H1 (cell line): ENCODE measurements around the gene ATP13A3. TPM values are rescaled to one million over a fixed set of nuclear protein-coding genes. Genes with fewer than 3 reads are reported as not detected.

Experiments used
- CTCF ChIA-PET: fragments of 300-600 bp; sonication (Branson Sonifier 250); formaldehyde crosslinking; loops from one replicate; lab custom pipeline; 2021; ENCODE audit not compliant: partially characterized antibody; lab: Charles Lee
- POLR2A ChIA-PET: fragments of 300-600 bp; sonication (Branson Sonifier 250); formaldehyde crosslinking; loops from one replicate; lab custom pipeline; 2021; ENCODE audit warnings: inconsistent platforms; ENCODE audit not compliant: partially characterized antibody; lab: Charles Lee
- DNase-seq, 2 experiments: peaks; one replicate each; pipeline versions ENCODE4 v3.0.0 to v3.0.0-alpha.2; 2010 to 2022; ENCODE audit warnings: low spot score in 2 of 2, low read depth in 1 of 2, mixed read lengths in 1 of 2
- FAIRE-seq: peaks from 2 replicates; lab custom pipeline; 2011; peaks lifted over from hg19 to GRCh38; lab: Jason Lieb, UNC
- H2AFZ ChIP-seq: 2 replicates; pipeline ENCODE4 v1.8.1; 2012; ENCODE audit warnings: low read length, inconsistent platforms
- H2AK5ac ChIP-seq: 2 replicates; pipeline ENCODE4 v1.6.1; 2013; ENCODE audit warnings: low read depth, low read length
- H2BK120ac ChIP-seq: replicated peaks from 2 replicates; pipeline ENCODE3; 2013; ENCODE audit warnings: low read depth, low read length, inconsistent platforms
- H2BK12ac ChIP-seq: 2 replicates; pipeline ENCODE4 v1.6.1; 2013; ENCODE audit warnings: low read depth, low read length
- H2BK15ac ChIP-seq: 2 replicates; pipeline ENCODE4 v1.6.1; 2013; ENCODE audit warnings: low read length
- H2BK20ac ChIP-seq: 2 replicates; pipeline ENCODE4 v1.6.1; 2013; ENCODE audit warnings: low read length
- H2BK5ac ChIP-seq: 2 replicates; pipeline ENCODE4 v1.6.1; 2013; ENCODE audit warnings: low read depth, low read length
- H3K14ac ChIP-seq: 2 replicates; pipeline ENCODE4 v1.6.1; 2013; ENCODE audit warnings: inconsistent platforms; ENCODE audit not compliant: insufficient read length
- H3K18ac ChIP-seq: 2 replicates; pipeline ENCODE4 v1.6.1; 2013; ENCODE audit warnings: low read length; ENCODE audit errors: extremely low read depth
- H3K23ac ChIP-seq: 2 replicates; pipeline ENCODE4 v1.6.1; 2013; ENCODE audit warnings: inconsistent platforms; ENCODE audit not compliant: insufficient read length
- H3K23me2 ChIP-seq: 2 replicates; pipeline ENCODE4 v1.6.1; 2013; ENCODE audit warnings: low read depth, low read length
- H3K27ac ChIP-seq: 2 replicates; pipeline ENCODE4 v1.6.1; 2011; ENCODE audit warnings: low read depth, low read length, inconsistent platforms
- H3K27me3 ChIP-seq, 4 experiments: replicated peaks in 1 of 4; 1 replicate in 1 of 4; 2 replicates in 3 of 4; pipeline versions ENCODE4 v1.6.1 to v1.8.1; 2011 to 2013; ENCODE audit warnings: low read length in 3 of 4, mild to moderate bottlenecking in 3 of 4, inconsistent platforms in 2 of 4, mixed read lengths in 2 of 4, moderate library complexity in 1 of 4; ENCODE audit not compliant: control insufficient read depth in 3 of 4, insufficient read depth in 3 of 4; ENCODE audit errors: extremely low read depth in 1 of 4
- H3K36me3 ChIP-seq, 4 experiments: 2 replicates each; pipeline versions ENCODE4 v1.6.1 to v1.8.1; 2011 to 2013; ENCODE audit warnings: mild to moderate bottlenecking in 4 of 4, low read length in 3 of 4, moderate library complexity in 2 of 4, control low read depth in 1 of 4, inconsistent platforms in 1 of 4; ENCODE audit not compliant: insufficient read depth in 4 of 4, control insufficient read depth in 2 of 4
- H3K4ac ChIP-seq: replicated peaks from 2 replicates; pipeline ENCODE3; 2013; ENCODE audit warnings: low read length, low read depth, mixed read lengths, inconsistent platforms; ENCODE audit not compliant: insufficient read length
- H3K4me1 ChIP-seq, 4 experiments: replicated peaks in 1 of 4; 1 replicate in 1 of 4; 2 replicates in 3 of 4; pipeline versions ENCODE4 v1.6.1 to v1.8.1; 2011 to 2013; ENCODE audit warnings: low read length in 3 of 4, inconsistent platforms in 2 of 4, mixed read lengths in 1 of 4; ENCODE audit not compliant: insufficient read depth in 4 of 4, control insufficient read depth in 3 of 4
- H3K4me2 ChIP-seq, 2 experiments: 2 replicates each; pipeline versions ENCODE4 v1.6.1 to v1.8.1; 2011 to 2013; ENCODE audit warnings: low read depth in 2 of 2, low read length in 2 of 2, control low read depth in 1 of 2, inconsistent platforms in 1 of 2, mild to moderate bottlenecking in 1 of 2; ENCODE audit not compliant: insufficient read depth in 1 of 2
- H3K4me3 ChIP-seq, 4 experiments: fragments of 200-600, 300-600 bp in 1 of 4; sonication (generic), shearing (Covaris generic), sonication (Bioruptor Twin) in 1 of 4; 2 replicates each; pipeline versions ENCODE4 v1.5.1 to v1.8.1; 2011 to 2016; ENCODE audit warnings: low read length in 4 of 4, low read depth in 3 of 4, control low read depth in 2 of 4, inconsistent platforms in 2 of 4, mild to moderate bottlenecking in 2 of 4, mixed read lengths in 1 of 4, moderate library complexity in 1 of 4; ENCODE audit not compliant: insufficient read depth in 2 of 4; ENCODE audit errors: extremely low read depth in 1 of 4
- H3K56ac ChIP-seq: replicated peaks from 2 replicates; pipeline ENCODE3; 2013; ENCODE audit warnings: low read depth, mild to moderate bottlenecking, mixed read lengths, low read length, inconsistent platforms; ENCODE audit not compliant: insufficient read length
- H3K79me1 ChIP-seq: 2 replicates; pipeline ENCODE4 v1.6.1; 2013; ENCODE audit warnings: low read depth, low read length, control low read depth
- H3K79me2 ChIP-seq, 2 experiments: 2 replicates each; pipeline versions ENCODE4 v1.6.1 to v1.8.1; 2012 to 2013; ENCODE audit warnings: low read length in 2 of 2, mild to moderate bottlenecking in 2 of 2, inconsistent platforms in 1 of 2; ENCODE audit not compliant: insufficient read depth in 2 of 2, control insufficient read depth in 1 of 2
- H3K9ac ChIP-seq, 4 experiments: replicated peaks in 1 of 4; 1 replicate in 1 of 4; 2 replicates in 3 of 4; pipeline versions ENCODE4 v1.6.1 to v1.8.1; 2011 to 2013; ENCODE audit warnings: low read depth in 3 of 4, low read length in 3 of 4, control low read depth in 2 of 4, mild to moderate bottlenecking in 2 of 4, moderate library complexity in 2 of 4, inconsistent platforms in 1 of 4; ENCODE audit errors: extremely low read depth in 1 of 4
- H3K9me3 ChIP-seq, 2 experiments: 2 replicates each; pipeline versions ENCODE4 v1.6.1 to v1.8.1; 2012 to 2013; ENCODE audit warnings: mild to moderate bottlenecking in 2 of 2, moderate library complexity in 2 of 2, control low read depth in 1 of 2, inconsistent platforms in 1 of 2, low read depth in 1 of 2, low read length in 1 of 2, mixed read lengths in 1 of 2; ENCODE audit not compliant: insufficient read depth in 2 of 2
- H4K20me1 ChIP-seq, 2 experiments: replicated peaks in 1 of 2; 2 replicates each; pipeline versions ENCODE3 to v1.8.1; 2011 to 2013; ENCODE audit warnings: inconsistent platforms in 2 of 2, low read length in 2 of 2, mild to moderate bottlenecking in 1 of 2; ENCODE audit not compliant: insufficient read depth in 2 of 2, control insufficient read depth in 1 of 2
- H4K5ac ChIP-seq: 2 replicates; pipeline ENCODE4 v1.6.1; 2013; ENCODE audit warnings: low read length, low read depth, mixed read lengths, inconsistent platforms; ENCODE audit not compliant: insufficient read length
- H4K8ac ChIP-seq: 2 replicates; pipeline ENCODE4 v1.8.0; 2013; ENCODE audit warnings: mild to moderate bottlenecking, moderate library complexity, low read length, inconsistent platforms; ENCODE audit not compliant: insufficient read depth; ENCODE audit errors: extremely low read depth
- H4K91ac ChIP-seq: replicated peaks from 2 replicates; pipeline ENCODE3; 2013; ENCODE audit warnings: low read length, mixed read lengths, inconsistent platforms; ENCODE audit not compliant: insufficient read length
- EZH2 ChIP-seq: fragments of 200-600 bp; sonication (generic); IDR thresholded peaks from 2 replicates; pipeline ENCODE4 v1.7.1; 2012; ENCODE audit warnings: low read depth, mild to moderate bottlenecking, moderate library complexity, low read length, inconsistent platforms; ENCODE audit not compliant: severe bottlenecking
- FOSL1 ChIP-seq: IDR thresholded peaks from 2 replicates; pipeline ENCODE4 v1.6.1; 2011; ENCODE audit warnings: mild to moderate bottlenecking, low read depth, low read length, moderate library complexity; ENCODE audit not compliant: insufficient read depth
- HDAC2 ChIP-seq, 2 experiments: fragments of 300-600 bp in 1 of 2; sonication (generic) in 1 of 2; IDR thresholded peaks; 2 replicates each; pipeline ENCODE4 v1.6.1; 2011 to 2012; ENCODE audit warnings: low read depth in 2 of 2, low read length in 2 of 2, mild to moderate bottlenecking in 2 of 2, moderate library complexity in 2 of 2, borderline replicate concordance in 1 of 2, inconsistent platforms in 1 of 2
- RXRA ChIP-seq: IDR thresholded peaks from 2 replicates; pipeline ENCODE4 v1.6.1; 2011; ENCODE audit warnings: low read depth, mild to moderate bottlenecking, low read length, moderate library complexity; ENCODE audit not compliant: insufficient read depth
- SIX5 ChIP-seq: IDR thresholded peaks from 2 replicates; pipeline ENCODE4 v1.6.1; 2011; ENCODE audit warnings: mild to moderate bottlenecking, low read depth, low read length
- SP4 ChIP-seq: IDR thresholded peaks from 2 replicates; pipeline ENCODE4 v1.6.1; 2012; ENCODE audit warnings: low read length, inconsistent platforms
- TAF7 ChIP-seq: optimal IDR thresholded peaks from 2 replicates; pipeline ENCODE3; 2011; ENCODE audit warnings: low read depth, mild to moderate bottlenecking, inconsistent platforms, low read length, moderate library complexity, borderline replicate concordance
- WGBS, 2 experiments: shearing (Covaris generic) in 1 of 2; methylation state at CpG; one replicate each; pipeline versions ENCODE4 v1.1.6 to v1.1.7; 2013 to 2015; ENCODE audit warnings: low lambda C conversion rate in 2 of 2, mixed read lengths in 2 of 2, inconsistent platforms in 1 of 2, low coverage in 1 of 2, missing lambda C conversion rate in 1 of 2; ENCODE audit not compliant: insufficient replicate concordance in 2 of 2, insufficient coverage in 1 of 2, insufficient read length in 1 of 2; ENCODE audit errors: extremely low coverage in 1 of 2, missing lambda C conversion rate in 1 of 2; 5-methylcytosine and 5-hydroxymethylcytosine counted together
- polyA plus RNA-seq, 7 experiments: library from polyadenylated mRNA; depleted of rRNA in 3 of 7; stranded (reverse) in 5 of 7; unstranded in 2 of 7; fragments of >200 nt in 5 of 7; fragments of 200-250 nt in 2 of 7; gene quantifications; 1 replicate in 5 of 7; 2 replicates in 1 of 7; 4 replicates in 1 of 7; pipeline versions ENCODE4 v1.2.1 to v1.2.3, GENCODE V29; 2011 to 2013; ENCODE audit warnings: missing spikeins in 2 of 7, mixed read lengths in 2 of 7
- total RNA-seq: library from RNA; stranded (reverse); fragmentation: NEBNext Ultra II Directional; extraction: Animal tissue kit (Norgen Biotek cat#: 25700); gene quantifications from 2 replicates; pipeline ENCODE4 v1.2.1, GENCODE V29; 2021

ATP13A3 gene
- total and polyA plus RNA-seq, 2 of the 8 experiments (the other 6 are each of a cell fraction or from before 2014, with no cell fraction given) = 18.6 to 92.2 TPM

DNA sequence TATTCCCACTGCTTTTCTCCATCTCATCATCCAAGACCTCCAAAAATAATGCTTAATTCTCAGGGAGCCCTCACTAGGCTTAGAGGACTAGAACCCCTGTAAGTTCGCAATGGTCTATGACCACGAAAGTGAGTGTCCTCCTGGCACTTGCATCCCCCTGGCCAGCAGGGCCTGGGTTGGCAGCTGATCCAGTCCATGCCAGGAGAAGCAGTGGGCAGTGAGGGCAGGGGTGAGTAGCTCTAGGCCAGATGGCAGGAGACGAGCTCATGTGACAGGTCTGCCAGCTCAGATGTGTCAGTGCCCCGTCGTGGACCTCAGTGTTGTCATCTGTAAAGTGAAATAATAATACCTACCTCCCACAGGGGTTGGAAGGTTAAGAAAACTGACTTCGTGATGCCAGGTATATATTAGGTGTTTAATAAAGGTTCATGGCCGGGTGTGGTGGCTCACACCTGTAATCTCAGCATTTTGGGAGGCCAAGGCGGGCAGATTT lies 98.8 kb downstream of the ATP13A3 start:
- Histone ChIP-seq H3K14ac (no peak overlapping the region), H4K8ac (no peak overlapping the region), H3K9ac (no peak overlapping the region), H2BK12ac (no peak overlapping the region), H2BK15ac (no peak overlapping the region), H3K4ac (no peak overlapping the region), H3K9me3 (peaks cover 0 to 4% of the 10 kb centered on the region in 2 experiments; a peak in 1 of 4 replicates), H4K91ac (no peak overlapping the region), H3K4me1 (peaks cover 0 to under 1% (median under 1%) of the 10 kb centered on the region in 4 experiments; a peak in 2 of 7 replicates), H3K79me1 (no peaks in the 10 kb centered on the region), H3K56ac (no peak overlapping the region), H2AK5ac (no peak overlapping the region), H2BK5ac (no peak overlapping the region), H2AFZ (no peak overlapping the region), H3K23me2 (no peaks in the 10 kb centered on the region), H3K23ac (no peak overlapping the region), H3K36me3 (no peaks in the 10 kb centered on the region), H3K27ac (no peak overlapping the region), H2BK20ac (no peak overlapping the region), H3K4me2 (no peak overlapping the region), H3K18ac (no peak overlapping the region), H3K4me3 (no peak overlapping the region), H4K5ac (no peak overlapping the region), H3K79me2 (no peaks in the 10 kb centered on the region), H4K20me1 (no peaks in the 10 kb centered on the region), H2BK120ac (no peak overlapping the region), H3K27me3 (peaks cover 0 to 2% (median 0%) of the 10 kb centered on the region in 4 experiments; a peak in 1 of 7 replicates)
- POLR2A ChIA-PET = interaction anchor here (0.5 kb wide), 1 partner anchor 110 kb away, joined by 4 read pairs; no protein-coding TSS in a partner anchor
- CTCF ChIA-PET = interaction anchor here (0.9 to 4.5 kb wide), 7 partner anchors 8 to 44 kb away, joined by 3 to 21 read pairs (median 4); no protein-coding TSS in a partner anchor
- WGBS, 2 experiments = 85% methylated on average over 8 of the region's 8 CpGs; no CpG with 5 or more reads in 1 of the 2 experiments
- DNase-seq (peak in 1 of 2 experiments; percentile 22), FAIRE-seq (no peak)
- TF ChIP-seq SIX5 (no peak), FOSL1 (no peak), RXRA (no peak), TAF7 (no peak), EZH2 (no peak), HDAC2 (IDR thresholded peaks at IDR 0.05; ENCODE audit: borderline replicate concordance in 1 of 2, low read depth in 2 of 2, low read length in 2 of 2) (no peak), SP4 (no peak)
